PFSK-1 (cell line): Measurements from ENCODE around the gene KAZN.

Experiments
- FOXP2 ChIP-seq: optimal IDR thresholded peaks from 2 replicates; pipeline ENCODE3; 2011; ENCODE audit warnings: borderline replicate concordance, control low read depth, inconsistent platforms; ENCODE audit not compliant: insufficient read depth; ENCODE audit errors: extremely low read length, extremely low read depth
- POLR2AphosphoS5 ChIP-seq: IDR thresholded peaks from 2 replicates; pipeline ENCODE4 v1.6.1; 2012; ENCODE audit warnings: low read depth, mild to moderate bottlenecking, control low read depth, low read length, moderate library complexity
- SIN3A ChIP-seq: IDR thresholded peaks from 2 replicates; pipeline ENCODE4 v1.6.1; 2012; ENCODE audit warnings: mild to moderate bottlenecking, low read length, moderate library complexity, borderline replicate concordance; ENCODE audit not compliant: insufficient read depth
- TAF1 ChIP-seq: IDR thresholded peaks from 2 replicates; pipeline ENCODE4 v1.6.1; 2012; ENCODE audit warnings: low read length, control low read depth, borderline replicate concordance; ENCODE audit not compliant: insufficient read depth
- TF ChIP-seq, protein P1 (sequence below), 2 experiments: IDR thresholded peaks; 2 replicates each; pipeline versions ENCODE4 v1.6.1 to v1.8.0; 2011 to 2012; ENCODE audit warnings: low read depth in 2 of 2, low read length in 2 of 2, control low read depth in 1 of 2, inconsistent platforms in 1 of 2, mild to moderate bottlenecking in 1 of 2, moderate library complexity in 1 of 2; ENCODE audit not compliant: insufficient read depth in 1 of 2

Gene KAZN

GRCh38 chr1:14624941-14625340, 26.5 kb downstream of the KAZN start:
- no peak for TF ChIP-seq FOXP2
- TF ChIP-seq, protein P1, sequence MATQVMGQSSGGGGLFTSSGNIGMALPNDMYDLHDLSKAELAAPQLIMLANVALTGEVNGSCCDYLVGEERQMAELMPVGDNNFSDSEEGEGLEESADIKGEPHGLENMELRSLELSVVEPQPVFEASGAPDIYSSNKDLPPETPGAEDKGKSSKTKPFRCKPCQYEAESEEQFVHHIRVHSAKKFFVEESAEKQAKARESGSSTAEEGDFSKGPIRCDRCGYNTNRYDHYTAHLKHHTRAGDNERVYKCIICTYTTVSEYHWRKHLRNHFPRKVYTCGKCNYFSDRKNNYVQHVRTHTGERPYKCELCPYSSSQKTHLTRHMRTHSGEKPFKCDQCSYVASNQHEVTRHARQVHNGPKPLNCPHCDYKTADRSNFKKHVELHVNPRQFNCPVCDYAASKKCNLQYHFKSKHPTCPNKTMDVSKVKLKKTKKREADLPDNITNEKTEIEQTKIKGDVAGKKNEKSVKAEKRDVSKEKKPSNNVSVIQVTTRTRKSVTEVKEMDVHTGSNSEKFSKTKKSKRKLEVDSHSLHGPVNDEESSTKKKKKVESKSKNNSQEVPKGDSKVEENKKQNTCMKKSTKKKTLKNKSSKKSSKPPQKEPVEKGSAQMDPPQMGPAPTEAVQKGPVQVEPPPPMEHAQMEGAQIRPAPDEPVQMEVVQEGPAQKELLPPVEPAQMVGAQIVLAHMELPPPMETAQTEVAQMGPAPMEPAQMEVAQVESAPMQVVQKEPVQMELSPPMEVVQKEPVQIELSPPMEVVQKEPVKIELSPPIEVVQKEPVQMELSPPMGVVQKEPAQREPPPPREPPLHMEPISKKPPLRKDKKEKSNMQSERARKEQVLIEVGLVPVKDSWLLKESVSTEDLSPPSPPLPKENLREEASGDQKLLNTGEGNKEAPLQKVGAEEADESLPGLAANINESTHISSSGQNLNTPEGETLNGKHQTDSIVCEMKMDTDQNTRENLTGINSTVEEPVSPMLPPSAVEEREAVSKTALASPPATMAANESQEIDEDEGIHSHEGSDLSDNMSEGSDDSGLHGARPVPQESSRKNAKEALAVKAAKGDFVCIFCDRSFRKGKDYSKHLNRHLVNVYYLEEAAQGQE (IDR thresholded peaks at IDR 0.05; ENCODE audit: insufficient read depth in 1 of 2, low read depth in 2 of 2, low read length in 2 of 2), result no peak
- no peak for TF ChIP-seq TAF1
- TF ChIP-seq POLR2AphosphoS5, result no peak

DNA sequence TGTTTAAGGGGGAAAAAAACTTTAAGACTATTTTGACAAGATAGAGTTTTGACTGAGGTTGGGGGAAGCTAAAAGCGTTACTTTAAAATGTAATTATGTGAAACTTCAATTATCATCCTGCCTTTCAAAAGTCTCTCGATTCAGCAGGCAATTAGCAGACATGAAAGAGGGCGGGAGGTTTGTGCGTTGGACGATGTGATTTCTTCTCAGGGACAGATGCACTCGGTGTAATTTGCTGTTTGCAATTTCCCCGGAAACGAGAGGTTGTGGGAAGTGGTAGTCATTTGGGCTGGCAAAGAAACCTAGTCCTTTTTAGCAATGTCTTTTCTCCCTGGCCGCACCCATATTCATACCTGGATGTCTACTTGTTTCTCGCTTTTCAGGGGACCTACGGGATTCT, 27.1 kb downstream of the KAZN start:
- TF ChIP-seq SIN3A (no peak), FOXP2 (no peak), POLR2AphosphoS5 (no peak), TAF1 (no peak)
- TF ChIP-seq, protein P1 (IDR thresholded peaks at IDR 0.05; ENCODE audit: insufficient read depth in 1 of 2, low read depth in 2 of 2, low read length in 2 of 2), result no peak

DNA sequence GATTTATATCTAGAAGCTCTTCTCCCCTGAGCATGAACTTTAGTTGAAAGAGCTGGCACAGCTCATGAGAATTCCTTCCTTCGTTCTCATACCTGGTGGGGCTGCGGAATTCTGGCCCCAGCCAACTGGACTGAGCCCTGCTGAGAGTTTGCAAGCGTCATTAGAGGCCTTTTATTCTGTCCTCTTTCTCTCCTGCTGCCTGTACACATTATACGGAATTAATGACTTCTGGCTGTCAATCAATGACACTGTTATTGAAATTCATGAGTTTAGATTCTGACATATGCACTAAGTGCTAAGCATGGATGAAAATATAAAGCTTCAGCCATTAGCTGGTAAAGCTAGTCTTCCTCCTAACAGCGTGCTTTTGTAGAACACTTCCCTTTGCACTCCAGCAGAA, 27.5 kb downstream of the KAZN start:
- TF ChIP-seq FOXP2, result no peak
- TF ChIP-seq POLR2AphosphoS5, result no peak
- TF ChIP-seq, protein P1 (IDR thresholded peaks at IDR 0.05; ENCODE audit: insufficient read depth in 1 of 2, low read depth in 2 of 2, low read length in 2 of 2), result no peak
- TF ChIP-seq SIN3A, result no peak
- no peak for TF ChIP-seq TAF1

DNA sequence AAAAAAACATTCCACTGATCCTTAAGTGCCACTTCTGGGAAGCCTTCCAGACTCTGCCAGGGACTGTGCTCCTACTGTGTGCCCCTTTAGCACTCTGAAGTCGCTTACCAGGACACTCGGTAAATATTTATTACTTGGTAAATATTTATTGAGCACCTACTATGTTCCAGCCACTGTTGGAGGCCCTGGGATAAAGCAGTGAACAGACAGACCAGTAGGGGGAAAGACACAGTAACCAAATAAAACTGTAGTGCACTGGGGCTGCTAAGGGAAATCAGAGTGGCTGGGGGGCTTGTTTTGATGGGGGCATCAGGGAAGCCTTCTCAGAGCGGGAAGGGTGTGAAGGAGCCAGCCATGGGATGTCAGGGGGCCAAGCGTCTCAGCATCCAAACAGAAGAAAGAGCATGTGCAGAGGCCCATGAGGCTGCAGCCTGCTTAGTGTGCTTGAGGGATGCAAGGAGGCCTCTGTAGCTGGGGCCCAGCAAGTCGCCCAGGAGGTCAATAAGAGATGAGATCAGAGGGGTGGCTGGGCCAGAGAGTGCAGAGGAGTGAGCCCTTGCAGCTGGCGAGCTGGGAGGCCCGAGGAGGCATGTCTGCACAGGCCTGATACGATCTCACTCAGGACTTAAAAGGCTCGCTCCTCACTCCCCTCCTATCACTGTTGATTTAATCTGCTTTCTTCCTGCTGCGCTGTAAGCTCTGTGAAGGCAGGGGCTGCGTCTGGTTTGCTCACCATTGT, 28.6 kb downstream of the KAZN start:
- TF ChIP-seq SIN3A, result no peak
- no peak for TF ChIP-seq TAF1
- TF ChIP-seq, protein P1 (IDR thresholded peaks at IDR 0.05; ENCODE audit: insufficient read depth in 1 of 2, low read depth in 2 of 2, low read length in 2 of 2), result no peak
- no peak for TF ChIP-seq FOXP2
- TF ChIP-seq POLR2AphosphoS5, result no peak
